AG04449 (cell line): ENCODE measurements around the gene RPUSD4.

Experiments
- CTCF ChIA-PET: fragments of 350-600 bp; formaldehyde crosslinking; extraction: SDS; loops from one replicate; lab custom pipeline; 2021; ENCODE audit warnings: antibody characterized with exemption; lab: Yijun Ruan, JAX
- POLR2A ChIA-PET: fragments of 400-600, 350-600 bp; formaldehyde crosslinking; extraction: SDS; loops from one replicate; lab custom pipeline; 2020; ENCODE audit warnings: antibody characterized with exemption, inconsistent platforms; lab: Yijun Ruan, JAX
- DNase-seq: peaks from one replicate; pipeline ENCODE4 v3.0.0-alpha.2; 2010; ENCODE audit warnings: low read depth, low spot score
- H3K4me3 ChIP-seq: 2 replicates; pipeline ENCODE4 v1.5.1; 2011; ENCODE audit warnings: low read depth, mild to moderate bottlenecking, control low read depth, low read length
- CTCF ChIP-seq: IDR thresholded peaks from one replicate; pipeline ENCODE4 v1.5.1; 2011; ENCODE audit warnings: mild to moderate bottlenecking, moderate library complexity, low read length, control low read depth, inconsistent platforms; ENCODE audit not compliant: insufficient read depth; ENCODE audit errors: missing control alignments

Gene RPUSD4

DNA sequence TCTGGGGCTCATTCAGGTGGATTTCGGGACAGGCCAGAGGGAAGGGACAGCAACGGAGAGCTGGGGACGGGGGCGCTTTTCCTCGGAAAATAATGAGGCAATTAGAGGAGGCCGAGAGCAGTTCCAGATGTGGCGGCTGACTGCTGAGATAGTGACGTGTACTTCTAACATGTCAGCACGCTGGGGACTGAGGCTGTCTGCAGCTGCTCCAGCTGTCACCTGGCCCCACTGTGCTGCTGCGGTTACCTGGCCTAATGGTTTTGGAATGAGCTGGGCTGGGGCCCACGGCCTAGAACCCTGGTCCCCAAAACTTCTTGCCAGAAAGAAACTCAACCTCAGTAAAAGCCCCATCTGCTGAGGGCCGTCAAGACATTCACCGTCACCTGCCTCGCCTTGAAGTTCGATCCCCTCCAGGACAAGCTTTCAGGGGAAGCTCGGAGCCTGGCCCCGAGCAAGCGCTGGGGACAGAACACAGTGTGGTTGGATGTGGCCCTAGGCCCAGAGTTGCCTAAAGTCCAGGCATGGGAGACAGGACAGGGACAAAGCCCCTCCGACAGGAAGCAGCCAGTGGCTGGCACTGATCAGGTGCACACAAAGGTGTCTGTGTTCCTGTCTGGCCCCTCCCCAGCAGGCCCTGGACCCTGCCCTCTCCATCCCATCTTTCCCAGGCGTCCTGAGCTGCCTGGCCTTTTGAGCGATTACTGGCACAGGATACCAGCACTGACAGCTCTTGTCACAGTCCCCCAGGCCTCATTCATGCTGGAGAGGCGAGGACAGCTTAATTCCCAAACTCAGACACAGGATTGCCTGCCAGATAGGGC is 22.1 kb downstream of the RPUSD4 start:
- CTCF ChIA-PET = interaction anchor here (1.8 to 11.0 kb wide), 3 partner anchors 247 to 271 kb away, joined by 5 to 293 read pairs (median 83); no protein-coding TSS in a partner anchor
- H3K4me3 ChIP-seq = no peak overlapping the region
- no peak for DNase-seq
- POLR2A ChIA-PET = no interaction called here
- no peak for TF ChIP-seq CTCF

DNA sequence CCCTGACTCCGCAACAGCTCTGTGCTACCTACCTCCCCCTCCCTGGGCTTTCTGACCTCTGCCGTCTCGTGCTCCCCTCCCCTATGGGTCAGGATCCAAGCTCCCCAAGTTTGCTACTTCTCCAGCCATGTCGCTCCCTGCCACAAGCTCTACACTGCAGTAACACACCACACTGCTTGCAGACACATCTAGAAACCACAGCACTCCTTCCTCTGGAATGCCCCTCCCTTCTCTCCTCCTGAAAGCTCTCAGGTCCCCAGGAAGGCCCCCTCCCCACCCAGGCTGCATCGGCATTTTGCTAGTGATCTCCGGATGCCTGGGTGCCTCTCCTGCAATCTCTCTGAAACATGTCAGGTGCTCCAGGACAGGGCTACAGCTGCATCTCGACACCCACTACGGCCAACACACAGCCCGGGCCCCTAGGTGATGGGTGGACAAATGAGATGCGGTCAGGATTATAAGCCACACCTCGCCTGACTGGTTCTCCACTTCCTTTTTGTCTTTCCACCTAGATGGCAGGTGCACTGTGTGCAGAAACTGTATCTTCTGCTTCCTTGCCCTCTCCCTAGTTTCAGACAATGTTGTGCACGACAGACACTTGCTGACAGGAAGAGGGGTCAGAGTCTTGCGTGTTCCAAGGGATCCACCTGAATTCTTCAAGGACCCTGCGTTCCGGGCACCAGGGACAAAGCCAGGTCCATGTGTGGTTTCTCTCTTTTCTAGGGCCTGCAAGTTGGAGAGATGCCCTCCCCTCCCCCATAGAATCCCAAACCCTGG is 22.9 kb downstream of the RPUSD4 start:
- ChIA-PET POLR2A (no interaction called here), CTCF (interaction anchor here (1.8 to 11.0 kb wide), 2 partner anchors 247 to 262 kb away, joined by 5 to 293 read pairs; no protein-coding TSS in a partner anchor)
- no peak for TF ChIP-seq CTCF
- no peak for DNase-seq
- H3K4me3 ChIP-seq = no peak overlapping the region

GRCh38 chr11:126186708-126187529 is 24.5 kb downstream of the RPUSD4 start:
- TF ChIP-seq CTCF = no peak
- H3K4me3 ChIP-seq = no peak overlapping the region
- CTCF ChIA-PET = interaction anchor here (1.0 to 11.0 kb wide), 2 partner anchors 260 to 268 kb away, joined by 3 to 293 read pairs; no protein-coding TSS in a partner anchor
- POLR2A ChIA-PET = no interaction called here
- no peak for DNase-seq

DNA sequence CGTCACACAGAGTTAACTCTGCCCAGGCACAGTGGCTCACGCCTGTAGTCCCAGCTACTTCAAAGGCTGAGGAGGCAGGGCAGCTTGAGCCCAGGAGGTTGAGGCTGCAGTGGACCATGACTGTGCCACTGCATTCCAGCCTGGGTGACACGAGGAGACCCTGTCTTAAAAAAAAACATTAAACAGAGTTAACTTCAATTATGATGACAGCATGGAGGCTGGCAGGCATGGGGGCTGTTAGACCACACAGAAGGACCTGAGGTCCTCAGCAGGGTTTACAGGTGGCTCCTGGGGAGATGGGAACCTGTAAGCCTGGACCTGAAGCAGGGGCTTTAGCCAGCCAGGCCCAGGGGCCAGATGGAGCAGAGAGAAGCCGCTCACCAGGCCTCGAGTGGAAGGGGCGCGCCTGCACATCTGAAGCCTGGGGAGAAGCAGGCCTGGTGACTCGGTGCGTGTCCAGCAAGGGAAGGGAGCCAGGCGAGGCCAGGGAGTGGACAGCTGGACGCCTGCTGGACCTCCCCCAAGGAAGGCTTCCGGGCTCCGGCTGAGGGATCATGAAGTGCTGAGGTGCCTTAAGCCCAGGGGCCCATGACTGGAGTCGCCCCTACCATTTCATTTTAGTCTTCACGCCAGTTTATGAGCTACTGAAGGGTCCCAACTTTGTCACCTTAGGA is 25.3 kb downstream of the RPUSD4 start:
- no peak overlapping the region for H3K4me3 ChIP-seq
- no peak for TF ChIP-seq CTCF
- DNase-seq = no peak
- POLR2A ChIA-PET = no interaction called here
- CTCF ChIA-PET = interaction anchor here (11.0 kb wide), 1 partner anchor 259 kb away, joined by 293 read pairs; no protein-coding TSS in a partner anchor

DNA sequence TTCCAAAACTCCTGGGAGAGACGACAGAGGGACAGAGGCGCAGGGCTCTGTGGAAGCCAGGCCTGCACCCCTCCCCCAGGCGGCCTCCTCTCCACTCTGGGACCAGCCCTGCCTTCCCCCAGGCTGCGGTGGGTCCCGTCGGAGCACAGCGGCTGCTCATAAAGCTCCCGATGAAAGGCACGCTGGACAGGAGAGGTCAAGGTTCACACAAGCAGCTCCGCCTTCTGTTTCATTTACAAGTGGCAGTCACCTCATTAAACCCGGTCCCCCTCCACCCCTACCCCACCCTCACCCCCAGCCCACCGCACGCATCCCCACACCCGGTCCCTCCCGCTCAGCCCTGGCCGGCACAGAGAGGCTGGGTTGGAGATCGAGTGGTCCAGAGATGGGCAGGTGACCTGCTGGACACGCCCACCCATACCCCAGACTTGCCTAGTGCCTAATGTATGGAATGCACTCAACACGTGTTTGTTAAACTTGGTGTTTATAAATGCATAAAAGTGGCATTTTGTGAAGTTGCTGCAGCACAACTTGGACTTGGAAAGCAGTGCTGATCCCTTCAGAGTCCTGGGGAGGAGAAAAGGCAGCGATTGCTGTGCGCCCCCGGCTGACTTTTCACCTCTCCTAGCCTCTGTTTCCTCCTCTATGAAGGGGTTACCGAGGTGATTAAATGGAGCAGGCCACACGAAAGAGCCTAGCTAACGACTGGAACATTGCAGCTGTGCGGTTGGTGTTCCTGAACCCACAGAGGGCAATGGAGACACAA is 26.0 kb downstream of the RPUSD4 start:
- no peak overlapping the region for H3K4me3 ChIP-seq
- CTCF ChIA-PET = interaction anchor here (2.2 to 11.0 kb wide), 3 partner anchors 8 to 264 kb away, joined by 6 to 293 read pairs (median 13); no protein-coding TSS in a partner anchor
- TF ChIP-seq CTCF = no peak
- no peak for DNase-seq
- POLR2A ChIA-PET = no interaction called here
